ENCODE results near the gene NECTIN1.

GRCh38 chr11:119622454-119623143 lies 106.4 kb downstream of the NECTIN1 start:
- TF ChIP-seq CTCF (IDR thresholded peaks at IDR 0.05) (no peak), POLR2A (IDR thresholded peaks at IDR 0.05) (no peak)

Data from right lobe of liver (tissue), 4 donors.